ENCODE measurements around the gene OTUD6A.

Gene OTUD6A

DNA sequence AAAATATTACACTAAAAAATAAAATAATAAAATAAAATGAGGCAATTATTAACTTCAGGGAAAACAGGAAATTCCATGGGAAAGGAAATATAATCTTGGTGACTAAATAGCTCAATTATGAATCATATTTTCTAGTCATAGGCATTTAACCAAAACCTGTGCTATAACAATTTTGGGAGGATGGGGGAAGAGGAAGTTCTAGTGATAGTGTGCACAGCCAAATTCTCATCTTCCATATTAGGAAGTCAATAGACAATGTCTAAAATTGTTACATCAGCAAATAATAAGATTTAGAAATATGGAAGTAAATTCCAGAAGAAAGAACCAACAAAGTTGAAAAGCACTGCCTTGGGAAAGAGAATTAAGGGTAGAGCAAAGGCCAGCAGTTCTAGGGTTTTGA lies 15.3 kb upstream of the OTUD6A start:
- ATAC-seq = peak; percentile 36; the same call in 1 of the 3 replicates
- TF ChIP-seq, protein P1, sequence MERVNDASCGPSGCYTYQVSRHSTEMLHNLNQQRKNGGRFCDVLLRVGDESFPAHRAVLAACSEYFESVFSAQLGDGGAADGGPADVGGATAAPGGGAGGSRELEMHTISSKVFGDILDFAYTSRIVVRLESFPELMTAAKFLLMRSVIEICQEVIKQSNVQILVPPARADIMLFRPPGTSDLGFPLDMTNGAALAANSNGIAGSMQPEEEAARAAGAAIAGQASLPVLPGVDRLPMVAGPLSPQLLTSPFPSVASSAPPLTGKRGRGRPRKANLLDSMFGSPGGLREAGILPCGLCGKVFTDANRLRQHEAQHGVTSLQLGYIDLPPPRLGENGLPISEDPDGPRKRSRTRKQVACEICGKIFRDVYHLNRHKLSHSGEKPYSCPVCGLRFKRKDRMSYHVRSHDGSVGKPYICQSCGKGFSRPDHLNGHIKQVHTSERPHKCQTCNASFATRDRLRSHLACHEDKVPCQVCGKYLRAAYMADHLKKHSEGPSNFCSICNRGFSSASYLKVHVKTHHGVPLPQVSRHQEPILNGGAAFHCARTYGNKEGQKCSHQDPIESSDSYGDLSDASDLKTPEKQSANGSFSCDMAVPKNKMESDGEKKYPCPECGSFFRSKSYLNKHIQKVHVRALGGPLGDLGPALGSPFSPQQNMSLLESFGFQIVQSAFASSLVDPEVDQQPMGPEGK (CRISPR knock-in tag; IDR thresholded peaks at IDR 0.05; ENCODE audit: borderline replicate concordance) = no peak
- TF ChIP-seq, protein P2, sequence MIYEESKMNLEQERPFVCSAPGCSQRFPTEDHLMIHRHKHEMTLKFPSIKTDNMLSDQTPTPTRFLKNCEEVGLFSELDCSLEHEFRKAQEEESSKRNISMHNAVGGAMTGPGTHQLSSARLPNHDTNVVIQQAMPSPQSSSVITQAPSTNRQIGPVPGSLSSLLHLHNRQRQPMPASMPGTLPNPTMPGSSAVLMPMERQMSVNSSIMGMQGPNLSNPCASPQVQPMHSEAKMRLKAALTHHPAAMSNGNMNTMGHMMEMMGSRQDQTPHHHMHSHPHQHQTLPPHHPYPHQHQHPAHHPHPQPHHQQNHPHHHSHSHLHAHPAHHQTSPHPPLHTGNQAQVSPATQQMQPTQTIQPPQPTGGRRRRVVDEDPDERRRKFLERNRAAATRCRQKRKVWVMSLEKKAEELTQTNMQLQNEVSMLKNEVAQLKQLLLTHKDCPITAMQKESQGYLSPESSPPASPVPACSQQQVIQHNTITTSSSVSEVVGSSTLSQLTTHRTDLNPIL (CRISPR knock-in tag; IDR thresholded peaks at IDR 0.05; ENCODE audit: low read depth) = no peak

DNA sequence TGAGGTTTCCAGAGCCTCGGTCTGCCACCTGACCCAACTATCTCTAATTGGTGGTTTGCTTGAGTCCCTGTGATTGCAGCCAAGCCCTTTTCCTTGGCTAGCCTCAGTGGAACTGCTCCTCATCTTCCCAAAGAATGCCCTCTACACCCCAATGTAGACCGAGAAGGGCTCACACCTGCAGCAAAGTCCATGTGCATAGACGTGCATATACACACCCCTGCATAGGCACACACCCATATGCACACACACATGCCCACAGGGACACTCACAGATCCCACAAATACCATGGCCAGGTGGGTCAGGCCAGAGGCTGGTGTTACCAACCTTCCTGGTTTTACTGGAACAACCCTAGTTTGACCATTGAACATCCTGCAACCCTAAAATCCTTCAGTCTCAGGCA lies 12.9 kb upstream of the OTUD6A start:
- TF ChIP-seq ZNF70 (CRISPR knock-in tag; IDR thresholded peaks at IDR 0.05) (no peak), TCF4 (CRISPR knock-in tag; IDR thresholded peaks at IDR 0.05; ENCODE audit: borderline replicate concordance) (no peak), ZFP30 (CRISPR knock-in tag; IDR thresholded peaks at IDR 0.05) (no peak), PPARA (CRISPR knock-in tag; IDR thresholded peaks at IDR 0.05; ENCODE audit: borderline replicate concordance) (no peak), ZNF565 (CRISPR knock-in tag; conservative IDR thresholded peaks at IDR 0.05; ENCODE audit: low read depth) (no peak), ZFP3 (CRISPR knock-in tag; IDR thresholded peaks at IDR 0.05) (no peak), ARNTL (CRISPR knock-in tag; IDR thresholded peaks at IDR 0.05; ENCODE audit: borderline replicate concordance, low read depth) (no peak), ZC3H10 (CRISPR knock-in tag; IDR thresholded peaks at IDR 0.05) (no peak), TOX (CRISPR knock-in tag; IDR thresholded peaks at IDR 0.05; ENCODE audit: borderline replicate concordance) (no peak), BACH2 (CRISPR knock-in tag; IDR thresholded peaks at IDR 0.05; ENCODE audit: borderline replicate concordance) (no peak), ESRRG (CRISPR knock-in tag; IDR thresholded peaks at IDR 0.05) (no peak), OSR1 (CRISPR knock-in tag; IDR thresholded peaks at IDR 0.05) (no peak), RARB (CRISPR knock-in tag; IDR thresholded peaks at IDR 0.05) (no peak)
- TF ChIP-seq, protein P3, sequence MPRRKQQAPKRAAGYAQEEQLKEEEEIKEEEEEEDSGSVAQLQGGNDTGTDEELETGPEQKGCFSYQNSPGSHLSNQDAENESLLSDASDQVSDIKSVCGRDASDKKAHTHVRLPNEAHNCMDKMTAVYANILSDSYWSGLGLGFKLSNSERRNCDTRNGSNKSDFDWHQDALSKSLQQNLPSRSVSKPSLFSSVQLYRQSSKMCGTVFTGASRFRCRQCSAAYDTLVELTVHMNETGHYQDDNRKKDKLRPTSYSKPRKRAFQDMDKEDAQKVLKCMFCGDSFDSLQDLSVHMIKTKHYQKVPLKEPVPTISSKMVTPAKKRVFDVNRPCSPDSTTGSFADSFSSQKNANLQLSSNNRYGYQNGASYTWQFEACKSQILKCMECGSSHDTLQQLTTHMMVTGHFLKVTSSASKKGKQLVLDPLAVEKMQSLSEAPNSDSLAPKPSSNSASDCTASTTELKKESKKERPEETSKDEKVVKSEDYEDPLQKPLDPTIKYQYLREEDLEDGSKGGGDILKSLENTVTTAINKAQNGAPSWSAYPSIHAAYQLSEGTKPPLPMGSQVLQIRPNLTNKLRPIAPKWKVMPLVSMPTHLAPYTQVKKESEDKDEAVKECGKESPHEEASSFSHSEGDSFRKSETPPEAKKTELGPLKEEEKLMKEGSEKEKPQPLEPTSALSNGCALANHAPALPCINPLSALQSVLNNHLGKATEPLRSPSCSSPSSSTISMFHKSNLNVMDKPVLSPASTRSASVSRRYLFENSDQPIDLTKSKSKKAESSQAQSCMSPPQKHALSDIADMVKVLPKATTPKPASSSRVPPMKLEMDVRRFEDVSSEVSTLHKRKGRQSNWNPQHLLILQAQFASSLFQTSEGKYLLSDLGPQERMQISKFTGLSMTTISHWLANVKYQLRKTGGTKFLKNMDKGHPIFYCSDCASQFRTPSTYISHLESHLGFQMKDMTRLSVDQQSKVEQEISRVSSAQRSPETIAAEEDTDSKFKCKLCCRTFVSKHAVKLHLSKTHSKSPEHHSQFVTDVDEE (CRISPR knock-in tag; IDR thresholded peaks at IDR 0.05) = no peak
- TF ChIP-seq, protein P1 (CRISPR knock-in tag; IDR thresholded peaks at IDR 0.05; ENCODE audit: borderline replicate concordance) = no peak
- no peak for ATAC-seq

DNA sequence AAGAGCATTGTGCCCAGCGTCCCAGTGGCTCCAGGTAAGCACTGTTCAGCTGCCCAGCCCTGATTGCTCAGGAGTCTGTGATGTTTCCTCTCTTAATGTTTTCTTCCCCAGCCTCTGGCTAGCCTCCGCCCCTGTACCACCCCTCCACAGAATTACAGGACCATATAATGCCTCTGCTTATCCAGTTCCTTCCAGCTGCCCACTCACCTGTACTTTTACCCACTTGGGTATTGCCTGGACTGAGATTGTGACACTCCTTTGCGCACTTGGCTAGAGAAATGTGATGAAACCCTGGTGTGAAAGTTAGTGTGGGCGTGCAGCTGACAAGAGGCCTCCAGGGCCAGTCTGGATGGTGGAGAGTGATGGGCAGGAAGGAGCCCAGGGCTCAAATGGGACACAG lies 12.3 kb upstream of the OTUD6A start, which contains the start of gene AWAT2:
AWAT2 (minus strand) TSS at position 14 of the 400 bp plus-strand sequence; CDS start at position 8, 6 bp downstream.
- TF ChIP-seq RARB (CRISPR knock-in tag; IDR thresholded peaks at IDR 0.05) = no peak
- TF ChIP-seq ZFP30 (CRISPR knock-in tag; IDR thresholded peaks at IDR 0.05) = no peak
- no peak for ATAC-seq

DNA sequence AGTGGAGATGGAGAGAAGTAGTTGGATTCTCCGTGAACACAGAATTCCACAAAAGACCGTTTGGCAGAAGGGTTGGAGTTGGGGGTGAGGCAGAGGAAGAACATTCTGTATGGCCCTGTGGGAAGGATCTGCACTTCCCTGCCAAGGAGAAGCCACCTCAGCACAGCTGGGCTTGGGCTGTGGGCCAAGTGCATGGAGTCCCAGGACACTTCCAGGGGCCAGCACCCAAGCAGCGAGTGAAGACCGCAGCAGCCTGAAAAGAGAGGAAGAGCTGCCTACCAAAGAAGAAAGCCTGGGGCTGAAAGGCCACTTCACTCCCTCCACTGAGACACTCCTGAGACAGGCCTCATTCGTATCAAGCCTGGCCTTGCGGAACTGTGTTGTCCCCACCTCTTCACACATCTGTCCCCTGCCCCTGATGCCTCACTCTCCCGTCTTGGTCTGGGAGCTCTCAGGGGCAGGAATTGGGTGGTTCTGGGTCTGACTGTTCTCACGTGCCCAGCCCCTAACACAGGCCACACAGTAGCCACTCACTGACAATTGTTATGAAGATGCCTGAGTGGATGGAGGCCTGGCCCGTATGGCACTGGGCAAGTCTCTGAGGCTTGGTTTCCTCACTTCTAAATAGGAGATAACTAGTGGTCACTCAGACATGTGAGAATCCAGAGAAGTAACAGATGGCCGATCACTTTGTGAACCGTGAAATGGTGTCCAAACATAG lies 9.2 kb upstream of the OTUD6A start:
- ATAC-seq = no peak
- no peak for TF ChIP-seq ESRRG (CRISPR knock-in tag; IDR thresholded peaks at IDR 0.05)
- no peak for TF ChIP-seq ZNF70 (CRISPR knock-in tag; IDR thresholded peaks at IDR 0.05)
- no peak for TF ChIP-seq CSDC2 (CRISPR knock-in tag; IDR thresholded peaks at IDR 0.05)
- no peak for TF ChIP-seq ZNF565 (CRISPR knock-in tag; conservative IDR thresholded peaks at IDR 0.05; ENCODE audit: low read depth)
- TF ChIP-seq ZFP30 (CRISPR knock-in tag; IDR thresholded peaks at IDR 0.05) = no peak
- TF ChIP-seq, protein P1 (CRISPR knock-in tag; IDR thresholded peaks at IDR 0.05; ENCODE audit: borderline replicate concordance) = no peak
- no peak for TF ChIP-seq ZNF8 (CRISPR knock-in tag; IDR thresholded peaks at IDR 0.05)
- TF ChIP-seq PPARA (CRISPR knock-in tag; IDR thresholded peaks at IDR 0.05; ENCODE audit: borderline replicate concordance) = no peak
- TF ChIP-seq BACH2 (CRISPR knock-in tag; IDR thresholded peaks at IDR 0.05; ENCODE audit: borderline replicate concordance) = no peak
- TF ChIP-seq TCF4 (CRISPR knock-in tag; IDR thresholded peaks at IDR 0.05; ENCODE audit: borderline replicate concordance) = no peak
- TF ChIP-seq, protein P4, sequence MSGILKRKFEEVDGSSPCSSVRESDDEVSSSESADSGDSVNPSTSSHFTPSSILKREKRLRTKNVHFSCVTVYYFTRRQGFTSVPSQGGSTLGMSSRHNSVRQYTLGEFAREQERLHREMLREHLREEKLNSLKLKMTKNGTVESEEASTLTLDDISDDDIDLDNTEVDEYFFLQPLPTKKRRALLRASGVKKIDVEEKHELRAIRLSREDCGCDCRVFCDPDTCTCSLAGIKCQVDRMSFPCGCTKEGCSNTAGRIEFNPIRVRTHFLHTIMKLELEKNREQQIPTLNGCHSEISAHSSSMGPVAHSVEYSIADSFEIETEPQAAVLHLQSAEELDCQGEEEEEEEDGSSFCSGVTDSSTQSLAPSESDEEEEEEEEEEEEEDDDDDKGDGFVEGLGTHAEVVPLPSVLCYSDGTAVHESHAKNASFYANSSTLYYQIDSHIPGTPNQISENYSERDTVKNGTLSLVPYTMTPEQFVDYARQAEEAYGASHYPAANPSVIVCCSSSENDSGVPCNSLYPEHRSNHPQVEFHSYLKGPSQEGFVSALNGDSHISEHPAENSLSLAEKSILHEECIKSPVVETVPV (CRISPR knock-in tag; IDR thresholded peaks at IDR 0.05) = no peak
- TF ChIP-seq, protein P5, sequence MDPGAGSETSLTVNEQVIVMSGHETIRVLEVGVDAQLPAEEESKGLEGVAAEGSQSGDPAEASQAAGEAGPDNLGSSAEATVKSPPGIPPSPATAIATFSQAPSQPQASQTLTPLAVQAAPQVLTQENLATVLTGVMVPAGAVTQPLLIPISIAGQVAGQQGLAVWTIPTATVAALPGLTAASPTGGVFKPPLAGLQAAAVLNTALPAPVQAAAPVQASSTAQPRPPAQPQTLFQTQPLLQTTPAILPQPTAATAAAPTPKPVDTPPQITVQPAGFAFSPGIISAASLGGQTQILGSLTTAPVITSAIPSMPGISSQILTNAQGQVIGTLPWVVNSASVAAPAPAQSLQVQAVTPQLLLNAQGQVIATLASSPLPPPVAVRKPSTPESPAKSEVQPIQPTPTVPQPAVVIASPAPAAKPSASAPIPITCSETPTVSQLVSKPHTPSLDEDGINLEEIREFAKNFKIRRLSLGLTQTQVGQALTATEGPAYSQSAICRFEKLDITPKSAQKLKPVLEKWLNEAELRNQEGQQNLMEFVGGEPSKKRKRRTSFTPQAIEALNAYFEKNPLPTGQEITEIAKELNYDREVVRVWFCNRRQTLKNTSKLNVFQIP (CRISPR knock-in tag; IDR thresholded peaks at IDR 0.05; ENCODE audit: borderline replicate concordance, low read depth) = no peak
